K562 (cell line): Measurements from ENCODE around the gene MROH2B. TPM values are rescaled to one million over a fixed set of nuclear protein-coding genes. Genes with fewer than 3 reads are reported as not detected.

Experiments
- ATAC-seq: fragments of 200-7000 bp; cut with Tn5 transposase; 3 replicates; pipeline ENCODE4 v1.9.1; 2020; ENCODE audit warnings: moderate library complexity
- BruUV-seq: library from RNA; stranded (reverse); fragments of 400-500 nt; replicated peaks from 2 replicates; lab custom pipeline; 2021; lab: Mats Ljungman, UMichigan
- CTCF ChIA-PET: fragments of 300-600 bp; formaldehyde crosslinking; extraction: SDS; loops from one replicate; lab custom pipeline; 2021; ENCODE audit warnings: low intra/inter-chr PET ratio; lab: Yijun Ruan, JAX
- POLR2A ChIA-PET: fragments of 300-600, 350-650 bp; sonication (Branson Sonifier 250); formaldehyde crosslinking; extraction: SDS; loops from one replicate; lab custom pipeline; 2021; ENCODE audit warnings: antibody characterized with exemption, inconsistent platforms; lab: Yijun Ruan, JAX
- DNase-seq, 4 experiments: peaks; one replicate each; pipeline versions ENCODE4 v3.0.0 to v3.0.0-alpha.2; 2011 to 2018; ENCODE audit warnings: low spot score in 3 of 4, mixed read lengths in 3 of 4; ENCODE audit errors: extremely low read depth in 1 of 4
- FAIRE-seq: peaks from 2 replicates; lab custom pipeline; 2011; peaks lifted over from hg19 to GRCh38; lab: Jason Lieb, UNC
- H2AFZ ChIP-seq: 2 replicates; pipeline ENCODE4 v1.6.0; 2011; ENCODE audit warnings: low read depth, low read length, control low read depth, inconsistent platforms
- H3K27ac ChIP-seq: fragments of 200-600 bp; 3 replicates; pipeline ENCODE4 v1.8.0; 2011; ENCODE audit warnings: low read depth, mild to moderate bottlenecking, control low read depth, inconsistent platforms, low read length, moderate library complexity, mixed read lengths; ENCODE audit errors: extremely low read depth
- H3K27me3 ChIP-seq, 2 experiments: fragments of 300-600 bp in 1 of 2; 2 replicates in 1 of 2; 3 replicates in 1 of 2; pipeline versions ENCODE4 v1.6.0 to v1.8.0; 2011; ENCODE audit warnings: inconsistent platforms in 2 of 2, low read length in 2 of 2, mild to moderate bottlenecking in 1 of 2, mixed read lengths in 1 of 2, moderate library complexity in 1 of 2; ENCODE audit not compliant: control insufficient read depth in 2 of 2, insufficient read depth in 2 of 2
- H3K36me3 ChIP-seq: fragments of 300-600 bp; 3 replicates; pipeline ENCODE4 v1.8.0; 2011; ENCODE audit warnings: mild to moderate bottlenecking, low read length, inconsistent platforms; ENCODE audit not compliant: control insufficient read depth, insufficient read depth
- H3K4me1 ChIP-seq, 2 experiments: fragments of 200-600 bp in 1 of 2; replicated peaks in 1 of 2; 2 replicates in 1 of 2; 3 replicates in 1 of 2; pipeline versions ENCODE4 v1.5.1 to v1.8.0; 2011; ENCODE audit warnings: inconsistent platforms in 2 of 2, low read length in 2 of 2, mild to moderate bottlenecking in 1 of 2, mixed read lengths in 1 of 2, moderate library complexity in 1 of 2; ENCODE audit not compliant: control insufficient read depth in 2 of 2, insufficient read depth in 2 of 2
- H3K4me2 ChIP-seq: 2 replicates; pipeline ENCODE4 v1.6.1; 2011; ENCODE audit warnings: low read length, control low read depth, inconsistent platforms, mixed read lengths; ENCODE audit not compliant: insufficient read depth
- H3K4me3 ChIP-seq: fragments of 200-600 bp; sonication (generic), shearing (Covaris generic); 2 replicates; pipeline ENCODE4 v1.5.1; 2016; ENCODE audit warnings: control low read depth, inconsistent platforms
- H3K79me2 ChIP-seq: fragments of 200-600 bp; 3 replicates; pipeline ENCODE4 v1.8.0; 2011; ENCODE audit warnings: low read length, inconsistent platforms; ENCODE audit not compliant: control insufficient read depth, insufficient read depth
- H3K9ac ChIP-seq, 2 experiments: 2 replicates each; pipeline versions ENCODE4 v1.6.0 to v1.6.1; 2011; ENCODE audit warnings: low read depth in 2 of 2, low read length in 2 of 2, control low read depth in 1 of 2, inconsistent platforms in 1 of 2, mild to moderate bottlenecking in 1 of 2, mixed read lengths in 1 of 2; ENCODE audit not compliant: insufficient read depth in 1 of 2
- H3K9me1 ChIP-seq: one replicate; pipeline ENCODE4 v1.6.0; 2011; ENCODE audit warnings: inconsistent platforms, mild to moderate bottlenecking, low read length, moderate library complexity; ENCODE audit not compliant: control insufficient read depth, insufficient read depth
- H3K9me3 ChIP-seq: replicated peaks from 2 replicates; pipeline ENCODE4 v1.5.1; 2011; ENCODE audit warnings: low read depth, low read length, inconsistent platforms; ENCODE audit not compliant: control insufficient read depth, insufficient read depth
- H4K20me1 ChIP-seq: replicated peaks from 2 replicates; pipeline ENCODE4 v1.6.1; 2011; ENCODE audit warnings: low read length, inconsistent platforms, mixed read lengths; ENCODE audit not compliant: control insufficient read depth, insufficient read depth
- ASH1L ChIP-seq: fragments of 450-650 bp; IDR thresholded peaks from 2 replicates; pipeline ENCODE4 v1.6.1; 2018; ENCODE audit warnings: borderline replicate concordance, mild to moderate bottlenecking, low read depth; ENCODE audit not compliant: partially characterized antibody
- CCNT2 ChIP-seq: IDR thresholded peaks from 2 replicates; pipeline ENCODE4 v1.6.1; 2011; ENCODE audit warnings: borderline replicate concordance, low read depth, mild to moderate bottlenecking, moderate library complexity, mixed read lengths, low read length; ENCODE audit not compliant: insufficient read length; ENCODE audit errors: extremely low read depth
- FOXJ2 ChIP-seq: fragments of 200-800 bp; sonication (Bioruptor generic); IDR thresholded peaks from 2 replicates; pipeline ENCODE4 v1.6.1; 2016; ENCODE audit warnings: missing genetic modification characterization, missing compliant biosample characterization
- FOXP1 ChIP-seq: sonication (generic); formaldehyde crosslinking; IDR thresholded peaks from 2 replicates; pipeline ENCODE4 v1.8.0; 2022; ENCODE audit warnings: mild to moderate bottlenecking, missing genetic modification reagents
- GATAD2B ChIP-seq: fragments of 450-650 bp; IDR thresholded peaks from 2 replicates; pipeline ENCODE4 v1.6.1; 2017; ENCODE audit warnings: mild to moderate bottlenecking, borderline replicate concordance
- NR2F6 ChIP-seq: fragments of 450-650 bp; formaldehyde crosslinking; IDR thresholded peaks from 2 replicates; pipeline ENCODE4 v1.4.0; 2020; ENCODE audit warnings: mild to moderate bottlenecking
- NR3C1 ChIP-seq: sonication (generic); formaldehyde crosslinking; IDR thresholded peaks from 2 replicates; pipeline ENCODE4 v1.8.1; 2022; ENCODE audit warnings: missing genetic modification reagents
- PHB2 ChIP-seq: fragments of 450-650 bp; IDR thresholded peaks from 2 replicates; pipeline ENCODE4 v1.6.1; 2017; ENCODE audit warnings: low read depth
- SMAD3 ChIP-seq: fragments of 450-650 bp; formaldehyde crosslinking; conservative IDR thresholded peaks from 2 replicates; pipeline ENCODE4 v1.4.0; 2020; ENCODE audit warnings: mild to moderate bottlenecking
- TAF1 ChIP-seq: IDR thresholded peaks from 2 replicates; pipeline ENCODE4 v1.6.1; 2011; ENCODE audit warnings: mild to moderate bottlenecking, low read length, moderate library complexity; ENCODE audit not compliant: insufficient read depth, control insufficient read depth, severe bottlenecking; ENCODE audit errors: extremely low read depth
- TOE1 ChIP-seq, 2 experiments: fragments of 450-650 bp in 1 of 2; sonication (generic) in 1 of 2; formaldehyde crosslinking in 1 of 2; IDR thresholded peaks; 2 replicates each; pipeline versions ENCODE4 v1.7.1 to v1.8.0; 2016 to 2022; ENCODE audit warnings: borderline replicate concordance in 2 of 2, mild to moderate bottlenecking in 2 of 2, antibody characterized with exemption in 1 of 2, inconsistent platforms in 1 of 2, low read depth in 1 of 2, missing genetic modification reagents in 1 of 2, moderate library complexity in 1 of 2
- TSHZ1 ChIP-seq: fragments of 250-450 bp; sonication (Bioruptor Pico); IDR thresholded peaks from 2 replicates; pipeline ENCODE4 v1.4.0; 2020; ENCODE audit warnings: mild to moderate bottlenecking, moderate library complexity
- ZFP30 ChIP-seq: fragments of 250-450 bp; sonication (Bioruptor Pico); IDR thresholded peaks from 2 replicates; pipeline ENCODE4 v1.8.0; 2022; ENCODE audit warnings: moderate library complexity, mild to moderate bottlenecking, inconsistent platforms, borderline replicate concordance
- ZFP91 ChIP-seq: sonication (generic); formaldehyde crosslinking; IDR thresholded peaks from 2 replicates; pipeline ENCODE4 v1.8.0; 2022; ENCODE audit warnings: mild to moderate bottlenecking, missing genetic modification reagents
- ZNF695 ChIP-seq: fragments of 450-650 bp; formaldehyde crosslinking; IDR thresholded peaks from 2 replicates; pipeline ENCODE4 v1.4.0; 2020; ENCODE audit warnings: mild to moderate bottlenecking, moderate library complexity
- ZNF699 ChIP-seq: fragments of 250-450 bp; sonication (Bioruptor Pico); IDR thresholded peaks from 2 replicates; pipeline ENCODE4 v1.8.0; 2021; ENCODE audit warnings: mild to moderate bottlenecking, moderate library complexity; ENCODE audit not compliant: insufficient replicate concordance
- WGBS: fragments of 100-300 bp; shearing (Covaris generic); methylation state at CpG from one replicate; pipeline ENCODE4 v1.1.6; 2016; ENCODE audit warnings: low coverage, mixed read lengths; ENCODE audit not compliant: insufficient coverage; ENCODE audit errors: missing lambda C conversion rate; 5-methylcytosine and 5-hydroxymethylcytosine counted together
- in situ Hi-C: fragments of 300-500 bp; cut with MboI; formaldehyde crosslinking; loops from 4 replicates; pipeline ENCODE4 v1.15.0; 2018; ENCODE audit warnings: inconsistent platforms, mixed read lengths
- intact Hi-C: fragments of 100-400 bp; cut with micrococcal nuclease; formaldehyde crosslinking; loops from 2 replicates; pipeline ENCODE4 v1.14.2; 2022
- polyA plus RNA-seq, 8 experiments: library from polyadenylated mRNA; depleted of rRNA in 4 of 8; stranded (reverse) in 5 of 8; unstranded in 3 of 8; fragments of >200 nt; fragmentation: Nextera tagmentation in 2 of 8; fragmentation: Illumina TruSeq in 1 of 8; extraction: Ambion mirVana in 2 of 8; extraction: Trizol in 1 of 8; gene quantifications; 2 replicates each; pipeline versions ENCODE4 v1.2.1 to v1.2.3, GENCODE V29; 2011 to 2014; ENCODE audit warnings: inconsistent platforms in 1 of 8, missing spikeins in 1 of 8
- total RNA-seq, 7 experiments: library from RNA; depleted of rRNA in 6 of 7; stranded (reverse); fragments of >200 nt in 6 of 7; fragmentation: Illumina TruSeq in 2 of 7; extraction: Trizol in 2 of 7; gene quantifications; 2 replicates each; pipeline versions ENCODE4 v1.2.1 to v1.2.3, GENCODE V29; 2011 to 2021; ENCODE audit warnings: low replicate concordance in 1 of 7

Gene MROH2B
- total and polyA plus RNA-seq, 9 of the 15 experiments (the other 6 are each of a cell fraction or from before 2014, with no cell fraction given): not detected

- TF ChIP-seq TSHZ1 (CRISPR knock-in tag): no peak
- TF ChIP-seq CCNT2: no peak
- no peak for TF ChIP-seq ZFP30
- no peak for TF ChIP-seq ZFP91
These were observed 22.7 kb upstream of the MROH2B start (continued) for GRCh38 chr5:41093803-41094202.

GRCh38 chr5:41087461-41087860 lies 16.3 kb upstream of the MROH2B start:
- WGBS: 3% methylated on average over 2 of the region's 2 CpGs
- no peak overlapping the region for H3K27ac ChIP-seq
- H3K9me1 ChIP-seq: no peaks in the 10 kb centered on the region
- CTCF ChIA-PET: no interaction called here
- H3K9me3 ChIP-seq: no peaks in the 10 kb centered on the region
- no peaks in the 10 kb centered on the region for H3K4me1 ChIP-seq
- in situ Hi-C loops: no loop called here
- no peaks in the 10 kb centered on the region for H4K20me1 ChIP-seq
- H3K79me2 ChIP-seq: no peaks in the 10 kb centered on the region
- H2AFZ ChIP-seq: no peak overlapping the region
- H3K4me3 ChIP-seq: no peak overlapping the region
- H3K9ac ChIP-seq: no peak overlapping the region
- H3K27me3 ChIP-seq: no peaks in the 10 kb centered on the region
- ATAC-seq: no peak
- no TSS peak for BruUV-seq
- intact Hi-C loops: no loop called here
- DNase-seq: no peak
- no peak overlapping the region for H3K4me2 ChIP-seq
- FAIRE-seq: no peak
- POLR2A ChIA-PET: no interaction called here
- no peaks in the 10 kb centered on the region for H3K36me3 ChIP-seq
- no peak for TF ChIP-seq FOXJ2
- TF ChIP-seq TOE1 (IDR thresholded peaks at IDR 0.05; ENCODE audit: borderline replicate concordance): no peak
- no peak for TF ChIP-seq TOE1 (CRISPR knock-in tag; IDR thresholded peaks at IDR 0.05; ENCODE audit: borderline replicate concordance, low read depth)
- TF ChIP-seq NR2F6: no peak
- no peak for TF ChIP-seq ASH1L
- no peak for TF ChIP-seq NR3C1 (CRISPR knock-in tag)
- TF ChIP-seq SMAD3 (CRISPR knock-in tag): no peak
- no peak for TF ChIP-seq GATAD2B
- no peak for TF ChIP-seq TAF1
- TF ChIP-seq ZNF695: no peak
- no peak for TF ChIP-seq FOXP1 (CRISPR knock-in tag)
- TF ChIP-seq PHB2: no peak
- TF ChIP-seq ZNF699 (CRISPR knock-in tag): no peak
